Measurements from ENCODE around the gene GPR18. TPM values are rescaled to one million over a fixed set of nuclear protein-coding genes. Genes with fewer than 3 reads are reported as not detected.

The GPR18 gene
- total RNA-seq, 1 experiment from 2014 or later = not detected

DNA sequence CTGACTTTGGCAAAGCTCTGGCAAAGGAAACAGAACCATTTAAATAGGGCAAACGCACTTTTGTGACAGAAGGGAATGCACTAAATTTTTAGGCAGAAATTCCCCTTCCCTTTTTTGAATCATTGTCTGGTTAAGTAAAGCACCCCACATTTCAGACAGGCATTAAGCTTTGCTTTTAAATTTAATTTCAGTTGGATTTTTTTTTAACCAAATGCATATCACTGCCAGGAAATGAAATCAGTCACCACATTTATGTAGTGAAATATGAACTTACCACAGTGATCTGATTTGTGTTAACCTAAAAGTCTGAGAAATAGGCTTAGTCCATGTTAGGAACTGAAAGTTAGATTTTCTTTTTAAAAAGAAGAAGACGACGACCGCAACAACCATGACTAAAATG is 38.2 kb upstream of the GPR18 start:
- BruUV-seq (replicated peaks) = no TSS peak
- no peak overlapping the region for H3K4me2 ChIP-seq (ENCODE audit: low read length)
- CTCF ChIA-PET = interaction anchor here (1.2 kb wide), 1 partner anchor 27 kb away, joined by 3 read pairs; no protein-coding TSS in a partner anchor
- H3K27ac ChIP-seq (ENCODE audit: low read depth, low read length) = no peak overlapping the region
- ATAC-seq (no peak), DNase-seq (ENCODE audit: low read depth, low spot score) (no peak)
- H3K4me3 ChIP-seq (replicated peaks in 1 of 2; ENCODE audit: low read depth in 1 of 2, low read length in 2 of 2) = no peak overlapping the region
- H3K4me1 ChIP-seq (ENCODE audit: control insufficient read depth in 1 of 2, insufficient read depth in 2 of 2, low read length in 2 of 2) = peaks cover 0 to 6% of the 10 kb centered on the region in 2 experiments; a peak in 1 of 4 replicates
- no peaks in the 10 kb centered on the region for H3K27me3 ChIP-seq (ENCODE audit: insufficient read depth, low read length)
- no peaks in the 10 kb centered on the region for H4K20me1 ChIP-seq (ENCODE audit: insufficient read depth)
- H3K36me3 ChIP-seq (ENCODE audit: control insufficient read depth in 1 of 2, insufficient read depth in 2 of 2, low read length in 2 of 2) = no peaks in the 10 kb centered on the region; a peak in 1 of 4 replicates
- peaks cover 14% of the 10 kb centered on the region; the same call in 1 of the 2 replicates for H3K79me2 ChIP-seq (ENCODE audit: insufficient read depth, low read length)
- no peaks in the 10 kb centered on the region for H3K9me2 ChIP-seq (ENCODE audit: insufficient read depth)
- RAD21 ChIA-PET (ENCODE audit: low non-redundant PET in 1 of 2, low total read pairs in 2 of 2, uncharacterized antibody in 2 of 2, unreplicated experiment in 2 of 2) = no interaction called here
- TF ChIP-seq CBX3 (IDR thresholded peaks at IDR 0.05; ENCODE audit: low read depth) (no peak), ZNF274 (IDR thresholded peaks at IDR 0.05; ENCODE audit: low read depth, low read length) (no peak), TCF7L2 (IDR thresholded peaks at IDR 0.05; ENCODE audit: borderline replicate concordance, extremely low read depth, insufficient read depth, insufficient read length) (no peak)
- H3K9ac ChIP-seq (ENCODE audit: low read length) = no peak overlapping the region
- H3K9me3 ChIP-seq (ENCODE audit: control insufficient read depth in 1 of 2, insufficient read depth in 1 of 2, low read depth in 1 of 2, low read length in 2 of 2) = no peaks in the 10 kb centered on the region; a peak in 1 of 4 replicates
- intact Hi-C loops (cut with micrococcal nuclease) = no loop called here
- no peak overlapping the region for H2AFZ ChIP-seq (ENCODE audit: low read depth, low read length, poor library complexity, severe bottlenecking)
- POLR2A ChIA-PET = no interaction called here

DNA sequence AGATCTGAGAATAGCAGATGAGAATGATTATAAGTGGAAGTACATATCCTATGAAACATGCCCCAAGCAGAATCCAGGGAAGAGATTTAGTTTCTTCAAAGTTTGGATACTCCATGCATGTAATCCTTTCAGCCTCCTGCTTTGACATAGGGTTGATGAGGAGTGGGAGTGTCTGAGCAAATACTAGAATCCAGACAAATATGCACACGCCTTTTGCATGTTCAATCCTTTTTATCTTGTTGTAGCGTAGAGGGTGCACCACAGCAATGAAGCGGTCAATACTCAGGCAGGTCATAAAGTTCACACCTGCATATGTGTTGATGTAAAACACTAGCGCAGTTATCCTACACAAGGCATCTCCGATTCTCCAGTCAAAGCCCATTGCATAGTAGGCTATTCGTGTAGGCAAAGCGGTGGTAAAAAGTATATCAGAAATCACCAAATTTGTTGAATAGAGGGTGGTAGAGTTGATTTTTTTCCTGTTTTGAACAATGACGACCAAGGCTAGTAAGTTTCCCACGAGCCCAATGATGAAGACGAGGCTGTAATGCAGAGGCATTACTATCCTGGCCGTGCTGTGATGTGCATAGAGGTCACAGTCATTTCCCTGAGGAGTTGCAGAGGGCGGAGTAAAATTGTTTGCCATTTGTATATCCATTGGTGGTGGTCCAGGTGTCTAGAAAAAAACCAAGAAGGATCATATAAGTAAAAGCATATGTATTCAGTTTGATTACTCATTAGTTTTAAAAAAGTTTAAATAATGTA is 37.5 kb upstream of the GPR18 start:
- Histone ChIP-seq H3K27ac (ENCODE audit: low read depth, low read length) (no peak overlapping the region), H3K9me3 (ENCODE audit: control insufficient read depth in 1 of 2, insufficient read depth in 1 of 2, low read depth in 1 of 2, low read length in 2 of 2) (no peaks in the 10 kb centered on the region), H3K4me1 (ENCODE audit: control insufficient read depth in 1 of 2, insufficient read depth in 2 of 2, low read length in 2 of 2) (peaks cover 0 to 6% of the 10 kb centered on the region in 2 experiments; a peak in 1 of 4 replicates), H3K36me3 (ENCODE audit: control insufficient read depth in 1 of 2, insufficient read depth in 2 of 2, low read length in 2 of 2) (no peaks in the 10 kb centered on the region; a peak in 1 of 4 replicates), H3K4me2 (ENCODE audit: low read length) (no peak overlapping the region), H3K4me3 (replicated peaks in 1 of 2; ENCODE audit: low read depth in 1 of 2, low read length in 2 of 2) (no peak overlapping the region), H3K79me2 (ENCODE audit: insufficient read depth, low read length) (peaks cover 14% of the 10 kb centered on the region; the same call in 1 of the 2 replicates), H3K9me2 (ENCODE audit: insufficient read depth) (no peaks in the 10 kb centered on the region), H4K20me1 (ENCODE audit: insufficient read depth) (no peaks in the 10 kb centered on the region), H3K27me3 (ENCODE audit: insufficient read depth, low read length) (no peaks in the 10 kb centered on the region), H2AFZ (ENCODE audit: low read depth, low read length, poor library complexity, severe bottlenecking) (no peak overlapping the region), H3K9ac (ENCODE audit: low read length) (no peak overlapping the region)
- intact Hi-C loops (cut with micrococcal nuclease) = no loop called here
- no peak for ATAC-seq
- ChIA-PET RAD21 (ENCODE audit: low non-redundant PET in 1 of 2, low total read pairs in 2 of 2, uncharacterized antibody in 2 of 2, unreplicated experiment in 2 of 2) (no interaction called here), POLR2A (no interaction called here), CTCF (interaction anchor here (1.2 kb wide), 1 partner anchor 26 kb away, joined by 3 read pairs; no protein-coding TSS in a partner anchor)
- BruUV-seq (replicated peaks) = no TSS peak
- no peak for DNase-seq (ENCODE audit: low read depth, low spot score)
- TF ChIP-seq SP1 (IDR thresholded peaks at IDR 0.05; ENCODE audit: low read depth) = no peak
- TF ChIP-seq SRF (IDR thresholded peaks at IDR 0.05; ENCODE audit: low read depth) = no peak
- no peak for TF ChIP-seq CEBPB (IDR thresholded peaks at IDR 0.05; ENCODE audit: low read depth)
- TF ChIP-seq CBX3 (IDR thresholded peaks at IDR 0.05; ENCODE audit: low read depth) = no peak
- no peak for TF ChIP-seq POLR2A (IDR thresholded peaks at IDR 0.05; ENCODE audit: borderline replicate concordance, extremely low read depth, insufficient read depth, insufficient read length)
- no peak for TF ChIP-seq EZH2 (IDR thresholded peaks at IDR 0.05)
- no peak for TF ChIP-seq RAD21 (IDR thresholded peaks at IDR 0.05; ENCODE audit: low read depth)
- TF ChIP-seq, protein P1, sequence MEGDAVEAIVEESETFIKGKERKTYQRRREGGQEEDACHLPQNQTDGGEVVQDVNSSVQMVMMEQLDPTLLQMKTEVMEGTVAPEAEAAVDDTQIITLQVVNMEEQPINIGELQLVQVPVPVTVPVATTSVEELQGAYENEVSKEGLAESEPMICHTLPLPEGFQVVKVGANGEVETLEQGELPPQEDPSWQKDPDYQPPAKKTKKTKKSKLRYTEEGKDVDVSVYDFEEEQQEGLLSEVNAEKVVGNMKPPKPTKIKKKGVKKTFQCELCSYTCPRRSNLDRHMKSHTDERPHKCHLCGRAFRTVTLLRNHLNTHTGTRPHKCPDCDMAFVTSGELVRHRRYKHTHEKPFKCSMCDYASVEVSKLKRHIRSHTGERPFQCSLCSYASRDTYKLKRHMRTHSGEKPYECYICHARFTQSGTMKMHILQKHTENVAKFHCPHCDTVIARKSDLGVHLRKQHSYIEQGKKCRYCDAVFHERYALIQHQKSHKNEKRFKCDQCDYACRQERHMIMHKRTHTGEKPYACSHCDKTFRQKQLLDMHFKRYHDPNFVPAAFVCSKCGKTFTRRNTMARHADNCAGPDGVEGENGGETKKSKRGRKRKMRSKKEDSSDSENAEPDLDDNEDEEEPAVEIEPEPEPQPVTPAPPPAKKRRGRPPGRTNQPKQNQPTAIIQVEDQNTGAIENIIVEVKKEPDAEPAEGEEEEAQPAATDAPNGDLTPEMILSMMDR (IDR thresholded peaks at IDR 0.05 in 2 of 3, conservative IDR thresholded peaks at IDR 0.05 in 1 of 3; ENCODE audit: borderline replicate concordance in 1 of 3, insufficient read depth in 1 of 3, low read depth in 2 of 3, low read length in 2 of 3) = no peak
- TF ChIP-seq, protein P2, sequence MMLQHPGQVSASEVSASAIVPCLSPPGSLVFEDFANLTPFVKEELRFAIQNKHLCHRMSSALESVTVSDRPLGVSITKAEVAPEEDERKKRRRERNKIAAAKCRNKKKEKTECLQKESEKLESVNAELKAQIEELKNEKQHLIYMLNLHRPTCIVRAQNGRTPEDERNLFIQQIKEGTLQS (IDR thresholded peaks at IDR 0.05) = no peak
- no peak for TF ChIP-seq JUND (IDR thresholded peaks at IDR 0.05)
- no peak for TF ChIP-seq EZH2phosphoT487 (IDR thresholded peaks at IDR 0.05; ENCODE audit: borderline replicate concordance)
- no peak for TF ChIP-seq ZNF274 (IDR thresholded peaks at IDR 0.05; ENCODE audit: low read depth, low read length)
- no peak for TF ChIP-seq TCF7L2 (IDR thresholded peaks at IDR 0.05; ENCODE audit: borderline replicate concordance, extremely low read depth, insufficient read depth, insufficient read length)
- no peak for TF ChIP-seq POLR2AphosphoS5 (IDR thresholded peaks at IDR 0.05; ENCODE audit: low read depth, low read length)
- TF ChIP-seq, protein P3, sequence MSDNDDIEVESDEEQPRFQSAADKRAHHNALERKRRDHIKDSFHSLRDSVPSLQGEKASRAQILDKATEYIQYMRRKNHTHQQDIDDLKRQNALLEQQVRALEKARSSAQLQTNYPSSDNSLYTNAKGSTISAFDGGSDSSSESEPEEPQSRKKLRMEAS (IDR thresholded peaks at IDR 0.05) = no peak
- no peak for TF ChIP-seq ELF1 (IDR thresholded peaks at IDR 0.05; ENCODE audit: borderline replicate concordance, low read depth)
- no peak for TF ChIP-seq ZFX (IDR thresholded peaks at IDR 0.05)
